ENCODE data around the gene NUP188.
"Not testable (repeated sequence)": the region's sequence is repeated elsewhere in the genome, so short reads cannot be mapped to it uniquely, and the experiment has no call there.

NUP188 gene

GRCh38 chr9:128946571-128947276, 775 bp upstream of the NUP188 start:
- DNase-seq: no peak

GRCh38 chr9:128947277-128947526, 297 bp upstream of the NUP188 start:
- DNase-seq: no peak

DNA sequence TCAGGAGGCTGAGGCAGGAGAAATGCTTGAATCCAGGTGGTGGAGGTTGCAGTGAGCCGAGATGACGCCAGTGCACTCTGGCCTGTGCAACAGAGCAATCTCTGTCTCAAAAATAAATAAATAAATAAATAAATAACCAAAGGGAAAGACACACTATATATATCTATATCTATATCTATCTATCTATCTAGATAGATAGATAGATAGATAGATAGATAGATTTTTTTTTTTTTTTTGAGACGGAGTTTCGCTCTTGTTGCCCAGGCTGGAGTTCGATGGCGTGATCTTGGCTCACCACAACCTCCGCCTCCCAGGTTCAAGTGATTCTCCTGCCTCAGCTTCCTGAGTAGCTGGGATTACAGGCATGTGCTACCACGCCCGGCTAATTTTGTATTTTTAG, 13.9 kb downstream of the NUP188 start:
- DNase-seq: not testable (repeated sequence)

GRCh38 chr9:128969491-128969890, 22.0 kb downstream of the NUP188 start:
- DNase-seq: no peak

DNA sequence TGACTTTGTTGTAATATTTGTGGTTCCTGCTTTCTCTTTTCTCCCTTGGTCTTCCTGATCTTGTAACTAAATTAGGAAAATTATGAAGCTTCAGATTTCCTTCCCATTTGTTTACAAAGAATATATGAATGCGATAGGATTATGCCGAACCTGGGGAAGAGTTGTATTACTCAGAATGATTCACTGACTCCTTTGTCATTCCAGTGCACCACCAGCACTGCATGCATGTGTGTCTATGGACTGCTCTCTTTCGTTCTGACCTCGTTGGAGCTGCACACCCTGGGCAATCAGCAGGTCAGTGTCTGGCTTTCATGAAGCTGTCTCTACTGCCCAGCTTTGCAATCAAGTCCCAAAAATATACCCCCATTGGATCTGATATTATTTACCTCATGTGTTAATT, 25.5 kb downstream of the NUP188 start:
- no peak for DNase-seq

- DNase-seq: no peak
Measured at GRCh38 chr9:128979111-128979510, 31.6 kb downstream of the NUP188 start.

GRCh38 chr9:128983536-128983935, 36.0 kb downstream of the NUP188 start:
- no peak for DNase-seq

- no peak for DNase-seq
Measured at GRCh38 chr9:128986671-128987070, 39.2 kb downstream of the NUP188 start.

GRCh38 chr9:128987805-128988204, 40.3 kb downstream of the NUP188 start:
- no peak for DNase-seq

DNA sequence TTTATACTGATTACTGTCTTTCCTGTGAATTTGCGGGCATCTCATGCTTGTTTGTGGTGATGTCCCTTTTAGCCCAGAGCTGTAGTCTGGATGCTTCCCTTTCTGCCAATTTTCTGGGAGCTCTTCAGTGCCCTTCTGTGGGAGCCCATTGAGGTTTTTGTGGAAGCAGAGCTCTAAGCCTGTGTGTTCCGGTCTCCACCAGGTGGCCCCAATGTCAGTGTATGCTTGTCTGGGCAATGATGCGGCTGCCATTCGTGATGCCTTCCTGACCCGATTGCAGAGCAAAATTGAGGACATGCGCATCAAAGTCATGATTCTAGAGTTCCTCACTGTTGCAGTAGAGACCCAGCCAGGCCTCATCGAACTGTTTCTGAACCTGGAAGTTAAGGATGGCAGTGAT, 45.5 kb downstream of the NUP188 start:
- DNase-seq: no peak

GRCh38 chr9:128995791-128996190, 48.3 kb downstream of the NUP188 start:
- DNase-seq: no peak

GRCh38 chr9:128998462-128998861, 51.0 kb downstream of the NUP188 start:
- DNase-seq: no peak

GRCh38 chr9:128999581-129000206, 52.2 kb downstream of the NUP188 start:
- DNase-seq: no peak

DNA sequence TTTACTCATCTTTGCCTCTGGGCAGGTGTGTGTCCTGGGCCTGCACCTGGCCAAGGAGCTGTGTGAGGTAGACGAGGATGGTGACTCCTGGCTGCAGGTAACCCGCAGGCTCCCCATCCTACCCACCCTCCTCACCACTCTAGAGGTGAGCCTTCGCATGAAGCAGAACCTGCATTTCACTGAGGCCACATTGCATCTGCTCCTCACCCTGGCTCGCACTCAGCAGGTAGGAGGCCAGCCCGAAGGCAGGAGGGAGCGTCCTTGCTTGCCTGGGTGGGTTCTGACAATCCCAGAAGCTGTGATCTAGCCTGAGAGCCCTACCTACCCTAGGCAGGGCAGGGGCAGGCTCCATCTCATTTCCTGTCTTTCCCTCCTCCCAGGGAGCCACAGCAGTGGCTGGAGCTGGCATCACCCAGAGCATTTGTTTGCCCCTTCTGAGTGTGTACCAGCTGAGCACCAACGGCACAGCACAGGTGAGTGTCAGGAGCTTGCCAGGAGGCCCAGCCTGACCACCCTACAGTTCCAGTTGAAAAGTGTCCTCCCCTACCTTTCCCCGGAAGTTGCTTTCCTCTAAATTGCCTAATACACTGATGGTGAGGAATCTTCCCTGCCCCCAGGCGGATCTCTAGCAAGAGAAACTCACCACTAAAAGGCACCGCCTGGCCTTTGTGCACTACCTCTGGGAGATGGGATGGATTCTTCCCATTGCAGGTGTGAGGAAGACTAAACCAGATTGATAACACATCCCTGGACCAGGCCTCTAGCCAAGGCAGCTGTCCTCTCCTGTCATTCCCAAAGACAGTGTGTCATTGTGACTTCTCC, 54.2 kb downstream of the NUP188 start:
- DNase-seq: no peak

DNA sequence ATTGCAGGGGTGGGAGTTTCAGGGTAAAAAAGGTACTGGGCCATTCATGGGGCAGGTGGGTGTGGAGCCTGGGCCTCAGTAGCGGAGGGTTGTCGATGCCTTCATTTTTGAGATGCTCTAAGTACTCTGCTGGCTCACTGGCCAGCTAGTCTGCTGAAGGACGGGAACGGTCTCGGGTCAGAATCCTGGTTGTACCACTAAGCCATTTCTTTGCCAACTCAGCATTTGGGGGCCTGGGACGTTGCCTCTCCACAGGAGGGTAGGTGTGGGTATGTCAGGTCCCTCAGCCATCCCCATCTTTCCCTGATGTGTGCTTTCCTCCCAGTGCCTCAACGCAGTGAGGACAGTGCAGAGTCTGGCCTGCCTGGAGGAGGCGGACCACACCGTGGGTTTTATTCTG, 55.5 kb downstream of the NUP188 start:
- no peak for DNase-seq

DNA sequence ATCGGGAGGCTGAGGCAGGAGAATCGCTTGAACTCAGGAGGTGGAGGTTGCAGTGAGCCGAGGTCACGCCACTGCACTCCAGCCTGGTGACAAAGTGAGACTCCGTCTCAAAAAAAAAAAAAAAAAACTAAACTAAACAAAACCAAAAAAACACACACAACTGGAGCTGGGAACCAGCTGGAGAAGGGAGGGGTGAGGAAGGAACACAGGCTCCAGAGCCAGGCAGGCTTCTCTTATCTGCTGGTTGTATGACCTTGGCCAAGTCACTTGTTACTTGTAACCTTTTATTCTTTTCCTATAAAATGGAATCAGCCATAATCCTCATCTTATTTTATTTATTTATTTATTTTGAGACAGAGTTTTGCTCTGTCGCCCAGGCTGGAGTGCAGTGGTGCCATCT, 56.7 kb downstream of the NUP188 start:
- DNase-seq: not testable (repeated sequence)

DNA sequence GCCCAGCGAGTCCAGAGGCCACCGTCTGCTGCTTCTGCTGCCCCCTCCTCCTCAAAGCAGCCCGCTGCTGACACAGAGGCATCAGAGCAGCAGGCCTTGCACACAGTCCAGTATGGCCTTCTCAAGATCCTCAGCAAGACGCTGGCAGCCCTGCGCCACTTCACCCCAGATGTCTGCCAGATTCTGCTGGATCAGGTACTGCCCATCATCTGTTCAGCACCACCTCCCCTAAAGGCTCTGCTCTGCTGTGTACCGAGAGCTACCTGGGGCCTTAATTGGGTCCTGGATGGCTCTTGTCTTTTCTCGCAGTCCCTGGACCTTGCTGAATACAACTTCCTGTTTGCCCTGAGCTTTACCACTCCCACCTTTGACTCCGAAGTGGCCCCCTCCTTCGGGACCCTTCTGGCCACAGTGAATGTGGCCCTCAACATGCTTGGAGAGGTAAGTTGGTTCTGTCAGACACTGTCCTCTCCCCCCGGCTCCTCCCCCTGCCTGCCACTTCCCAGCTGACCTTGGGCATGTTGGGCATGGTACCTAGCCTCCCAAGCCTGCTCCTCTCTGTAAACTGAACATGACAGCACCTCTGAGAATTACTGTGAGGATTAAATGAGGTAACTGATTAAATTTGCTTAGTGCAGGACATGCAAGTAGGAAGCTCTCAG, 58.0 kb downstream of the NUP188 start:
- no peak for DNase-seq

GRCh38 chr9:129006328-129007034, 59.0 kb downstream of the NUP188 start:
- peak; percentile 31 for DNase-seq

DNA sequence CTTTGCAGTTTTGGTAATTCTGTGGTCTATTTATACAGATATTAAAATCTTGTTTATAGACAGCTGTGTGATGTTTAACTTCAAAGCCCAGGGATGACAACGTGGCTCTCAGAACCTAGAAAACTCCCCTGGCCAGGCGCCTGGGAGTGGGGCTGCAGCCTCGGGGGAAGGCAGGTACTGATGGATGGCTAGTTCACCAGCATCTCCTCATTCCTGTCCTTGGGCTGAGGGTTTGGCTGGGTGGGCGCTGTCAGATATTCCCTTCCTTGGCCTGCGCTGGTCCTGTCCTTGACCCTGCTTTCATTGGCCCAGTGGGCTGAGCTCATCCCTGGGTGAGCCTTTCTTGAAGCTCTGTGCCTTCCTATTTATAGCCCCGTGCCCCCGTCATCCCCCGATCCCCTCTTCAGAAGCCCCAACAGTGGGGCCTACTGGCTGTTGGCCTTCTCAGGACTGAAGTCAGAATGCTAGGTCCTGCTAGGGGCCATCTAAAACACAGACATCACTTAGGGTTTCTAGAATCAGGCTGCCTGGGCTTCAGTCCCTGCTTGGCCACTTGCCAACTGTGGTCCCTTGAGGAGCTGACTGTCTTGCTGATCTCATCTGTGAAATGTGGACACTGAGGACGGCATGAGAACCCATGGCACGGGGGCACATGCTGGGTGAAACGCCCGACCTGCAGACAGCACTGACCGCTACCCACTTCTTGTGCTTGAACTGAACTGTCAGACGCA, 59.7 kb downstream of the NUP188 start:
- DNase-seq: no peak

- no peak for DNase-seq
Measured at GRCh38 chr9:129007766-129008468, 60.4 kb downstream of the NUP188 start.

- DNase-seq: no peak
Measured at GRCh38 chr9:129008469-129008965, 61.0 kb downstream of the NUP188 start.
